ENCODE measurements around the gene GLS. TPM values are rescaled to one million over a fixed set of nuclear protein-coding genes. Genes with fewer than 3 reads are reported as not detected.
A peak's percentile ranks its signal among the peaks of the same experiment; 100 is the strongest.

GLS gene
- total RNA-seq, 1 experiment from 2014 or later = 177 TPM

GRCh38 chr2:191010887-191011885 is 130.6 kb downstream of the GLS start:
- DNase-seq (ENCODE audit: low read depth in 1 of 2, low spot score in 2 of 2) = no peak
- no peaks in the 10 kb centered on the region; the same call in 1 of the 2 replicates for H3K9me3 ChIP-seq (replicated peaks)
- no peak overlapping the region for H3K4me3 ChIP-seq
- H3K4me1 ChIP-seq (replicated peaks) = peaks cover 41% of the 10 kb centered on the region
- H3K36me3 ChIP-seq = peaks cover 67% of the 10 kb centered on the region
- H3K27ac ChIP-seq = no peak overlapping the region
- no peaks in the 10 kb centered on the region for H3K27me3 ChIP-seq (replicated peaks)

- H3K4me1 ChIP-seq (replicated peaks) = peaks cover 41% of the 10 kb centered on the region
- peaks cover 56% of the 10 kb centered on the region for H3K36me3 ChIP-seq
- H3K9me3 ChIP-seq (replicated peaks) = no peaks in the 10 kb centered on the region; the same call in 1 of the 2 replicates
- H3K4me3 ChIP-seq = no peak overlapping the region
- no peaks in the 10 kb centered on the region for H3K27me3 ChIP-seq (replicated peaks)
- DNase-seq (ENCODE audit: low read depth in 1 of 2, low spot score in 2 of 2) = no peak
- H3K27ac ChIP-seq = no peak overlapping the region
These were observed 131.7 kb downstream of the GLS start for GRCh38 chr2:191012346-191012745.

GRCh38 chr2:191012845-191013681 is 132.4 kb downstream of the GLS start:
- DNase-seq (ENCODE audit: low read depth in 1 of 2, low spot score in 2 of 2) = no peak
- H3K36me3 ChIP-seq = peaks cover 49% of the 10 kb centered on the region

GRCh38 chr2:191013682-191013931 is 133.0 kb downstream of the GLS start:
- Histone ChIP-seq H3K9me3 (replicated peaks) (no peaks in the 10 kb centered on the region; the same call in 1 of the 2 replicates), H3K27ac (peak overlapping the region; percentile 70), H3K4me3 (peak overlapping the region; percentile 91), H3K36me3 (peaks cover 43% of the 10 kb centered on the region), H3K27me3 (replicated peaks) (no peaks in the 10 kb centered on the region), H3K4me1 (replicated peaks) (peaks cover 41% of the 10 kb centered on the region)
- no peak for DNase-seq (ENCODE audit: low read depth in 1 of 2, low spot score in 2 of 2)

More at GRCh38 chr2:191012845-191013681, 132.4 kb downstream of the GLS start:
- H3K27me3 ChIP-seq (replicated peaks) = no peaks in the 10 kb centered on the region
- peak overlapping the region; percentile 70 for H3K27ac ChIP-seq
- H3K4me3 ChIP-seq = peak overlapping the region; percentile 91
- peaks cover 41% of the 10 kb centered on the region for H3K4me1 ChIP-seq (replicated peaks)
- H3K9me3 ChIP-seq (replicated peaks) = no peaks in the 10 kb centered on the region; the same call in 1 of the 2 replicates

- Histone ChIP-seq H3K4me3 (peak within 1 kb of the TSS; percentile 91), H3K4me1 (replicated peaks) (peaks cover 44% of the 10 kb centered on the region), H3K27me3 (replicated peaks) (no peaks in the 10 kb centered on the region), H3K36me3 (peaks cover 38% of the 10 kb centered on the region), H3K27ac (peak within 1 kb of the TSS; percentile 70), H3K9me3 (replicated peaks) (no peaks in the 10 kb centered on the region; the same call in 1 of the 2 replicates)
- DNase-seq (ENCODE audit: low read depth in 1 of 2, low spot score in 2 of 2) = peak; percentile 94 to 99
These were observed 133.5 kb downstream of the GLS start, which contains the start of gene STAT1 for GRCh38 chr2:191013932-191014652. STAT1 (minus strand) TSS chr2:191014171; CDS start chr2:191010003, 4,168 bp downstream.

GRCh38 chr2:191014653-191015020 is 134.0 kb downstream of the GLS start:
- DNase-seq (ENCODE audit: low read depth in 1 of 2, low spot score in 2 of 2) = no peak
- Histone ChIP-seq H3K4me1 (replicated peaks) (peaks cover 45% of the 10 kb centered on the region), H3K4me3 (peak overlapping the region; percentile 91), H3K9me3 (replicated peaks) (no peaks in the 10 kb centered on the region; the same call in 1 of the 2 replicates), H3K27me3 (replicated peaks) (no peaks in the 10 kb centered on the region), H3K27ac (peak overlapping the region; percentile 70), H3K36me3 (peaks cover 33% of the 10 kb centered on the region)

Other genes with a start within 250 kb of the GLS start
- gene NAB1, start 231.7 kb upstream of the GLS start, total RNA-seq (2014; rRNA removed; shearing (Covaris generic)) = 30.1 and 31.2 TPM in 2 replicates
- gene STAT1, start 133.3 kb downstream of the GLS start, total RNA-seq (2014; rRNA removed; shearing (Covaris generic)) = 89.5 and 108 TPM in 2 replicates

Data from SJSA1 (cell line).